ENCODE data around the gene ANKS1B. TPM values are rescaled to one million over a fixed set of nuclear protein-coding genes. Genes with fewer than 3 reads are reported as not detected.

ANKS1B gene
- total and polyA plus RNA-seq, 2 of the 4 experiments (the other 2 are of a cell fraction): 0.17 to 0.18 TPM

- no peak overlapping the region for H2BK15ac ChIP-seq (ENCODE audit: low read depth, low read length)
These were observed 114.7 kb downstream of the ANKS1B start for GRCh38 chr12:99870085-99870484.

More at GRCh38 chr12:99870085-99870484, 114.7 kb downstream of the ANKS1B start:
- TF ChIP-seq CEBPB (IDR thresholded peaks at IDR 0.05; ENCODE audit: low read depth, low read length) (no peak), MAFK (IDR thresholded peaks at IDR 0.05; ENCODE audit: low read depth, low read length) (no peak)
- ATAC-seq (ENCODE audit: low read depth): no peak
- POLR2A ChIA-PET (ENCODE audit: unreplicated experiment): no interaction called here
- Histone ChIP-seq H3K4me2 (ENCODE audit: low read depth, low read length) (no peak overlapping the region), H3K36me3 (ENCODE audit: control insufficient read depth, insufficient read depth, low read length) (no peaks in the 10 kb centered on the region), H3K14ac (replicated peaks; ENCODE audit: low read depth, low read length) (no peak overlapping the region), H3K79me1 (ENCODE audit: low read depth in 1 of 2, low read length in 2 of 2) (no peaks in the 10 kb centered on the region), H3K27me3 (ENCODE audit: control insufficient read depth, insufficient read depth, low read length) (no peaks in the 10 kb centered on the region), H2BK20ac (ENCODE audit: low read depth, low read length) (no peak overlapping the region), H3K27ac (ENCODE audit: insufficient read depth, low read length) (no peak overlapping the region), H4K91ac (ENCODE audit: insufficient read depth, low read depth, low read length) (no peak overlapping the region), H4K5ac (ENCODE audit: low read depth, low read length) (no peak overlapping the region), H2AFZ (replicated peaks; ENCODE audit: low read length, poor library complexity) (no peak overlapping the region), H3K56ac (ENCODE audit: extremely low read depth, insufficient read depth, low read length) (no peak overlapping the region), H2BK120ac (ENCODE audit: low read depth, low read length) (no peak overlapping the region), H3K9me3 (ENCODE audit: control insufficient read depth, insufficient read depth, low read length) (no peaks in the 10 kb centered on the region), H4K8ac (ENCODE audit: low read depth in 2 of 2, low read length in 2 of 2) (no peak overlapping the region), H3K9ac (ENCODE audit: low read depth, low read length) (no peak overlapping the region), H4K20me1 (ENCODE audit: insufficient read depth, low read length) (no peaks in the 10 kb centered on the region), H3K4me1 (ENCODE audit: control insufficient read depth, insufficient read depth, low read length) (no peaks in the 10 kb centered on the region), H2AK5ac (ENCODE audit: low read depth, low read length) (no peak overlapping the region), H3K23ac (ENCODE audit: low read depth, low read length) (no peak overlapping the region), H2BK5ac (ENCODE audit: low read depth, low read length, poor library complexity, severe bottlenecking) (no peak overlapping the region), H3K9me1 (ENCODE audit: insufficient read depth, low read length) (no peaks in the 10 kb centered on the region), H3K4me3 (ENCODE audit: insufficient read depth, low read depth, low read length) (no peak overlapping the region), H2AK9ac (replicated peaks; ENCODE audit: low read depth, low read length, poor library complexity) (no peak overlapping the region), H3K18ac (ENCODE audit: low read depth, low read length) (no peak overlapping the region), H3K4ac (ENCODE audit: low read depth, low read length) (no peak overlapping the region)
- DNase-seq: no peak
- CTCF ChIA-PET: interaction anchor here (0.6 kb wide), 1 partner anchor 15 kb away, joined by 4 read pairs; no protein-coding TSS in a partner anchor
- in situ Hi-C loops (cut with MboI; ENCODE audit: low sequenced_read_pairs): no loop called here
- intact Hi-C loops (cut with micrococcal nuclease): no loop called here
- dilution Hi-C loops (cut with HindIII; ENCODE audit: low sequenced_read_pairs, unreplicated experiment): no loop called here
- BruUV-seq (replicated peaks): no TSS peak
- WGBS, 2 experiments (ENCODE audit: extremely low coverage in 2 of 2, insufficient read length in 1 of 2): no CpG with 5 or more reads among the region's 5 CpGs

All from IMR-90 (cell line).